Ovary (tissue), 3 donors: Measurements from ENCODE around the gene ZFP1.

Experiments
- CTCF ChIP-seq, 3 donors: fragments of 450-650 bp in 2 of 3; fragments of 200-600 bp in 1 of 3; IDR thresholded peaks; one replicate each; pipeline versions ENCODE4 v1.5.1 to v1.8.0; 2016 to 2022; ENCODE audit warnings: antibody characterized with exemption in 3 of 3, mild to moderate bottlenecking in 1 of 3
- EP300 ChIP-seq: sonication (generic); formaldehyde crosslinking; IDR thresholded peaks from one replicate; pipeline ENCODE4 v1.6.1; 2017; ENCODE audit warnings: antibody characterized with exemption
- POLR2A ChIP-seq: fragments of 450-650 bp; IDR thresholded peaks from one replicate; pipeline ENCODE4 v1.6.1; 2017; ENCODE audit warnings: antibody characterized with exemption, mild to moderate bottlenecking, moderate library complexity
- donor health status: DM: no; HTN: no; CAD: no.

- TF ChIP-seq POLR2A (no peak), CTCF (IDR thresholded peaks at IDR 0.05) (no peak), EP300 (no peak)
These were observed 69.1 kb downstream of the ZFP1 start for GRCh38 chr16:75217389-75217851.
